Pons (tissue), 1 donor: ENCODE results near the gene ATXN7L1.

Source experiments
- DNase-seq: peaks from one replicate; pipeline ENCODE4 v3.0.0-alpha.2; 2016; ENCODE audit warnings: low spot score

The ATXN7L1 gene

GRCh38 chr7:105644937-105645336 lies 231.5 kb downstream of the ATXN7L1 start:
- no peak for DNase-seq

- no peak for DNase-seq
Measured at GRCh38 chr7:105643851-105644250, 232.5 kb downstream of the ATXN7L1 start.

- no peak for DNase-seq
Measured at GRCh38 chr7:105643384-105643783, 233.0 kb downstream of the ATXN7L1 start.

GRCh38 chr7:105642264-105642663 lies 234.1 kb downstream of the ATXN7L1 start:
- no peak for DNase-seq

- DNase-seq = no peak
Measured at GRCh38 chr7:105640956-105641810, 235.2 kb downstream of the ATXN7L1 start.

GRCh38 chr7:105639667-105640493 lies 236.5 kb downstream of the ATXN7L1 start:
- no peak for DNase-seq

- no peak for DNase-seq
Measured at GRCh38 chr7:105638902-105639495, 237.4 kb downstream of the ATXN7L1 start.

GRCh38 chr7:105638334-105638733 lies 238.1 kb downstream of the ATXN7L1 start:
- DNase-seq = no peak

GRCh38 chr7:105637755-105638154 lies 238.6 kb downstream of the ATXN7L1 start:
- DNase-seq = no peak

- DNase-seq = no peak
Measured at GRCh38 chr7:105636982-105637381, 239.4 kb downstream of the ATXN7L1 start.

GRCh38 chr7:105635197-105635596 lies 241.2 kb downstream of the ATXN7L1 start:
- no peak for DNase-seq

- DNase-seq = no peak
Measured at GRCh38 chr7:105625986-105626385, 250.4 kb downstream of the ATXN7L1 start.

- DNase-seq = no peak
Measured at GRCh38 chr7:105623906-105624305, 252.5 kb downstream of the ATXN7L1 start.

- no peak for DNase-seq
Measured at GRCh38 chr7:105623378-105623777, 253.0 kb downstream of the ATXN7L1 start.

- peak; percentile 36 for DNase-seq
Measured at GRCh38 chr7:105622106-105622731, 254.2 kb downstream of the ATXN7L1 start.

GRCh38 chr7:105621617-105622016 lies 254.8 kb downstream of the ATXN7L1 start:
- peak; percentile 77 for DNase-seq

- no peak for DNase-seq
Measured at GRCh38 chr7:105621176-105621575, 255.2 kb downstream of the ATXN7L1 start.

GRCh38 chr7:105619590-105619989 lies 256.8 kb downstream of the ATXN7L1 start:
- DNase-seq = no peak

GRCh38 chr7:105618016-105618296 lies 258.4 kb downstream of the ATXN7L1 start:
- DNase-seq = no peak

GRCh38 chr7:105617280-105618015 lies 259.0 kb downstream of the ATXN7L1 start:
- no peak for DNase-seq

GRCh38 chr7:105614341-105614840 lies 262.0 kb downstream of the ATXN7L1 start:
- no peak for DNase-seq
